H9 (cell line): ENCODE measurements around the gene AFAP1L1. TPM values are rescaled to one million over a fixed set of nuclear protein-coding genes. Genes with fewer than 3 reads are reported as not detected.

Source experiments
- DNase-seq: peaks from one replicate; pipeline ENCODE4 v3.0.0-alpha.2; 2017
- H2AFZ ChIP-seq: one replicate; pipeline ENCODE4 v1.6.1; 2013; ENCODE audit warnings: mild to moderate bottlenecking, low read length, control low read depth, moderate library complexity
- H2AK5ac ChIP-seq: 2 replicates; pipeline ENCODE4 v1.6.1; 2013; ENCODE audit warnings: low read length, control low read depth, mixed read lengths; ENCODE audit not compliant: insufficient read length
- H2BK120ac ChIP-seq: one replicate; pipeline ENCODE4 v1.6.1; 2013; ENCODE audit warnings: low read depth, mild to moderate bottlenecking, low read length, control low read depth, inconsistent platforms; ENCODE audit not compliant: poor library complexity, severe bottlenecking
- H2BK12ac ChIP-seq: 2 replicates; pipeline ENCODE4 v1.6.1; 2013; ENCODE audit warnings: low read length, control low read depth, mixed read lengths, low read depth; ENCODE audit not compliant: insufficient read length
- H2BK15ac ChIP-seq: 2 replicates; pipeline ENCODE4 v1.6.1; 2013; ENCODE audit warnings: low read depth, low read length, control low read depth
- H2BK20ac ChIP-seq: one replicate; pipeline ENCODE4 v1.6.1; 2013; ENCODE audit warnings: low read depth, mild to moderate bottlenecking, low read length, control low read depth, inconsistent platforms; ENCODE audit not compliant: poor library complexity, severe bottlenecking
- H2BK5ac ChIP-seq: 2 replicates; pipeline ENCODE4 v1.6.1; 2013; ENCODE audit warnings: low read length, control low read depth, mixed read lengths; ENCODE audit not compliant: insufficient read length
- H3K14ac ChIP-seq: 2 replicates; pipeline ENCODE4 v1.6.1; 2013; ENCODE audit warnings: low read length, control low read depth; ENCODE audit not compliant: insufficient read depth
- H3K18ac ChIP-seq: 2 replicates; pipeline ENCODE4 v1.6.1; 2013; ENCODE audit warnings: low read depth, mild to moderate bottlenecking, mixed read lengths, low read length, control low read depth; ENCODE audit not compliant: insufficient read length
- H3K23ac ChIP-seq: 2 replicates; pipeline ENCODE4 v1.6.1; 2013; ENCODE audit warnings: low read length, control low read depth, mixed read lengths, low read depth; ENCODE audit not compliant: insufficient read length
- H3K23me2 ChIP-seq: 2 replicates; pipeline ENCODE4 v1.6.1; 2013; ENCODE audit warnings: low read depth, mild to moderate bottlenecking, mixed read lengths, low read length, control low read depth; ENCODE audit not compliant: insufficient read length, poor library complexity, severe bottlenecking
- H3K27ac ChIP-seq: 2 replicates; pipeline ENCODE4 v1.5.1; 2013; ENCODE audit warnings: low read length, control low read depth, mixed read lengths, low read depth; ENCODE audit not compliant: insufficient read length
- H3K27me3 ChIP-seq: 2 replicates; pipeline ENCODE4 v1.6.1; 2013; ENCODE audit warnings: low read length, control low read depth, inconsistent platforms; ENCODE audit not compliant: insufficient read depth
- H3K4ac ChIP-seq: 2 replicates; pipeline ENCODE4 v1.6.1; 2013; ENCODE audit warnings: low read depth, mild to moderate bottlenecking, control low read depth, inconsistent platforms, low read length, moderate library complexity
- H3K4me1 ChIP-seq: 2 replicates; pipeline ENCODE4 v1.6.1; 2013; ENCODE audit warnings: low read length, control low read depth, inconsistent platforms; ENCODE audit not compliant: insufficient read depth
- H3K4me2 ChIP-seq: 2 replicates; pipeline ENCODE4 v1.6.1; 2013; ENCODE audit warnings: low read length, control low read depth, mixed read lengths; ENCODE audit not compliant: insufficient read length, insufficient read depth
- H3K56ac ChIP-seq: 2 replicates; pipeline ENCODE4 v1.6.1; 2013; ENCODE audit warnings: low read depth, mild to moderate bottlenecking, mixed read lengths, low read length, control low read depth; ENCODE audit not compliant: insufficient read length
- H3K79me1 ChIP-seq: 2 replicates; pipeline ENCODE4 v1.6.1; 2013; ENCODE audit warnings: low read depth, mild to moderate bottlenecking, moderate library complexity, low read length, control low read depth, inconsistent platforms; ENCODE audit not compliant: insufficient read depth, poor library complexity, severe bottlenecking
- H3K79me2 ChIP-seq: 2 replicates; pipeline ENCODE4 v1.6.1; 2013; ENCODE audit warnings: low read length, control low read depth, inconsistent platforms; ENCODE audit not compliant: insufficient read depth
- H3K9ac ChIP-seq: 2 replicates; pipeline ENCODE4 v1.6.1; 2013; ENCODE audit warnings: low read length, control low read depth, mixed read lengths; ENCODE audit not compliant: insufficient read length; ENCODE audit errors: extremely low read depth
- H3K9me3 ChIP-seq: one replicate; pipeline ENCODE4 v1.6.1; 2013; ENCODE audit warnings: low read depth, low read length, inconsistent platforms; ENCODE audit not compliant: control insufficient read depth
- H3T11ph ChIP-seq: one replicate; pipeline ENCODE4 v1.6.1; 2013; ENCODE audit warnings: mild to moderate bottlenecking, low read length, control low read depth, inconsistent platforms
- H4K20me1 ChIP-seq: one replicate; pipeline ENCODE4 v1.6.1; 2013; ENCODE audit not compliant: control insufficient read depth, insufficient read length, insufficient read depth
- H4K5ac ChIP-seq: 2 replicates; pipeline ENCODE4 v1.6.1; 2013; ENCODE audit warnings: low read depth, mild to moderate bottlenecking, mixed read lengths, low read length, control low read depth; ENCODE audit not compliant: insufficient read length
- H4K8ac ChIP-seq: replicated peaks from 2 replicates; pipeline ENCODE4 v1.6.1; 2013; ENCODE audit warnings: low read length, control low read depth, mixed read lengths, low read depth; ENCODE audit not compliant: insufficient read length
- H4K91ac ChIP-seq: 2 replicates; pipeline ENCODE4 v1.6.1; 2013; ENCODE audit warnings: low read depth, mild to moderate bottlenecking, moderate library complexity, mixed read lengths, low read length, control low read depth; ENCODE audit not compliant: insufficient read length
- H3K27ac Mint-ChIP-seq, 3 experiments: 2 replicates in 2 of 3; 3 replicates in 1 of 3; pipeline ENCODE4 v1.8.0; 2020 to 2021; ENCODE audit warnings: mixed read lengths in 3 of 3, mild to moderate bottlenecking in 1 of 3, moderate library complexity in 1 of 3
- H3K27me3 Mint-ChIP-seq: 2 replicates; pipeline ENCODE4 v1.8.0; 2021; ENCODE audit warnings: low read depth, mild to moderate bottlenecking, moderate library complexity, mixed read lengths
- H3K36me3 Mint-ChIP-seq, 3 experiments: 2 replicates in 2 of 3; 3 replicates in 1 of 3; pipeline ENCODE4 v1.8.0; 2020 to 2021; ENCODE audit warnings: low read depth in 3 of 3, mixed read lengths in 3 of 3; ENCODE audit not compliant: insufficient read depth in 1 of 3
- H3K4me1 Mint-ChIP-seq, 2 experiments: 2 replicates each; pipeline ENCODE4 v1.8.0; 2020; ENCODE audit warnings: mixed read lengths in 2 of 2
- H3K4me3 Mint-ChIP-seq, 2 experiments: 2 replicates in 1 of 2; 3 replicates in 1 of 2; pipeline ENCODE4 v1.8.0; 2020 to 2021; ENCODE audit warnings: mild to moderate bottlenecking in 2 of 2, mixed read lengths in 2 of 2, moderate library complexity in 1 of 2
- H3K9me3 Mint-ChIP-seq, 2 experiments: 2 replicates in 1 of 2; 3 replicates in 1 of 2; pipeline ENCODE4 v1.8.0; 2020; ENCODE audit warnings: mild to moderate bottlenecking in 2 of 2, mixed read lengths in 2 of 2, moderate library complexity in 1 of 2
- CTCF ChIP-seq: fragments of 200-600 bp; sonication (generic); conservative IDR thresholded peaks from 3 replicates; pipeline ENCODE4 v1.8.0; 2021; ENCODE audit warnings: antibody characterized with exemption, mild to moderate bottlenecking
- total RNA-seq: library from RNA; stranded (reverse); gene quantifications from 2 replicates; pipeline ENCODE4 v1.2.1, GENCODE V29; 2021

Gene AFAP1L1
- total RNA-seq, 1 experiment from 2014 or later, result 1.8 TPM

- Histone ChIP-seq H3K4me1 (no peaks in the 10 kb centered on the region), H3K9ac (no peak overlapping the region), H4K8ac (no peak overlapping the region), H4K91ac (no peak overlapping the region), H3K79me1 (no peaks in the 10 kb centered on the region), H2BK12ac (no peak overlapping the region), H3K23me2 (no peaks in the 10 kb centered on the region), H3K18ac (no peak overlapping the region), H2BK5ac (no peak overlapping the region), H3K14ac (no peak overlapping the region), H3K4ac (no peak overlapping the region), H2BK15ac (no peak overlapping the region), H2AK5ac (no peak overlapping the region), H3K79me2 (no peaks in the 10 kb centered on the region), H2BK20ac (no peak overlapping the region), H3K9me3 (no peaks in the 10 kb centered on the region), H4K20me1 (no peaks in the 10 kb centered on the region), H3T11ph (no peak overlapping the region), H3K56ac (no peak overlapping the region), H4K5ac (no peak overlapping the region), H3K27me3 (no peaks in the 10 kb centered on the region; the same call in 1 of the 2 replicates), H2BK120ac (no peak overlapping the region), H3K4me2 (no peak overlapping the region), H3K27ac (no peak overlapping the region), H2AFZ (no peak overlapping the region), H3K23ac (no peak overlapping the region)
- H3K27me3 Mint-ChIP-seq, result no peaks in the 10 kb centered on the region; the same call in 1 of the 2 replicates
- H3K36me3 Mint-ChIP-seq, result no peaks in the 10 kb centered on the region
- H3K4me3 Mint-ChIP-seq, result no peak overlapping the region
- no peak for TF ChIP-seq CTCF
- H3K27ac Mint-ChIP-seq, result no peak overlapping the region
- H3K4me1 Mint-ChIP-seq, result peaks cover 6 to 8% of the 10 kb centered on the region in 2 experiments
- no peak for DNase-seq
- H3K9me3 Mint-ChIP-seq, result no peaks in the 10 kb centered on the region
Measured at GRCh38 chr5:149325166-149325735, 53.6 kb downstream of the AFAP1L1 start.
